ENCODE measurements around the gene ASB6.

The ASB6 gene

GRCh38 chr9:129613520-129614175 lies 28.3 kb downstream of the ASB6 start:
- no peak for DNase-seq (ENCODE audit: extremely low read depth, insufficient read length)
- Histone ChIP-seq H3K27me3 (replicated peaks; ENCODE audit: control insufficient read depth, insufficient read depth, low read length) (no peaks in the 10 kb centered on the region; the same call in 1 of the 2 replicates), H3K4me3 (replicated peaks; ENCODE audit: low read depth, low read length) (no peak overlapping the region), H3K36me3 (ENCODE audit: control insufficient read depth, insufficient read depth, low read length) (no peaks in the 10 kb centered on the region)
- no peak for TF ChIP-seq CTCF (IDR thresholded peaks at IDR 0.05; ENCODE audit: insufficient read depth, low read length, poor library complexity, severe bottlenecking)

- Histone ChIP-seq H3K4me3 (replicated peaks; ENCODE audit: low read depth, low read length) (no peak overlapping the region), H3K27me3 (replicated peaks; ENCODE audit: control insufficient read depth, insufficient read depth, low read length) (no peaks in the 10 kb centered on the region; the same call in 1 of the 2 replicates), H3K36me3 (ENCODE audit: control insufficient read depth, insufficient read depth, low read length) (no peaks in the 10 kb centered on the region)
- no peak for TF ChIP-seq CTCF (IDR thresholded peaks at IDR 0.05; ENCODE audit: insufficient read depth, low read length, poor library complexity, severe bottlenecking)
- no peak for DNase-seq (ENCODE audit: extremely low read depth, insufficient read length)
Observed at GRCh38 chr9:129612815-129613519, 29.0 kb downstream of the ASB6 start.

- Histone ChIP-seq H3K27me3 (replicated peaks; ENCODE audit: control insufficient read depth, insufficient read depth, low read length) (no peaks in the 10 kb centered on the region; the same call in 1 of the 2 replicates), H3K4me3 (replicated peaks; ENCODE audit: low read depth, low read length) (no peak overlapping the region), H3K36me3 (ENCODE audit: control insufficient read depth, insufficient read depth, low read length) (no peaks in the 10 kb centered on the region)
- TF ChIP-seq CTCF (IDR thresholded peaks at IDR 0.05; ENCODE audit: insufficient read depth, low read length, poor library complexity, severe bottlenecking) = peak; percentile 22
- DNase-seq (ENCODE audit: extremely low read depth, insufficient read length) = no peak
Observed at GRCh38 chr9:129612123-129612522, 29.8 kb downstream of the ASB6 start.

GRCh38 chr9:129611307-129611800 lies 30.6 kb downstream of the ASB6 start:
- H3K36me3 ChIP-seq (ENCODE audit: control insufficient read depth, insufficient read depth, low read length) = no peaks in the 10 kb centered on the region
- no peak for DNase-seq (ENCODE audit: extremely low read depth, insufficient read length)
- H3K27me3 ChIP-seq (replicated peaks; ENCODE audit: control insufficient read depth, insufficient read depth, low read length) = no peaks in the 10 kb centered on the region; the same call in 1 of the 2 replicates
- TF ChIP-seq CTCF (IDR thresholded peaks at IDR 0.05; ENCODE audit: insufficient read depth, low read length, poor library complexity, severe bottlenecking) = no peak
- H3K4me3 ChIP-seq (replicated peaks; ENCODE audit: low read depth, low read length) = no peak overlapping the region

GRCh38 chr9:129610473-129611306 lies 31.3 kb downstream of the ASB6 start:
- peak; percentile 76 for DNase-seq (ENCODE audit: extremely low read depth, insufficient read length)
- Histone ChIP-seq H3K27me3 (replicated peaks; ENCODE audit: control insufficient read depth, insufficient read depth, low read length) (no peaks in the 10 kb centered on the region; the same call in 1 of the 2 replicates), H3K36me3 (ENCODE audit: control insufficient read depth, insufficient read depth, low read length) (no peaks in the 10 kb centered on the region), H3K4me3 (replicated peaks; ENCODE audit: low read depth, low read length) (peak overlapping the region; percentile 56)
- peak; percentile 90 for TF ChIP-seq CTCF (IDR thresholded peaks at IDR 0.05; ENCODE audit: insufficient read depth, low read length, poor library complexity, severe bottlenecking)

All from GM06990 (cell line).